IPS-18a (cell line): ENCODE measurements around the gene MMP21.
A peak's percentile ranks its signal among the peaks of the same experiment; 100 is the strongest.

Source experiments
- H3K27ac ChIP-seq: one replicate; pipeline ENCODE4 v1.5.1; 2013; ENCODE audit warnings: low read length
- H3K27me3 ChIP-seq: one replicate; pipeline ENCODE4 v1.6.1; 2013; ENCODE audit warnings: mild to moderate bottlenecking, low read length; ENCODE audit not compliant: control insufficient read depth, insufficient read depth
- H3K36me3 ChIP-seq: one replicate; pipeline ENCODE4 v1.6.1; 2013; ENCODE audit warnings: low read depth, low read length; ENCODE audit not compliant: control insufficient read depth
- H3K4me1 ChIP-seq: one replicate; pipeline ENCODE4 v1.6.1; 2013; ENCODE audit warnings: low read depth, low read length; ENCODE audit not compliant: control insufficient read depth
- H3K4me3 ChIP-seq: one replicate; pipeline ENCODE4 v1.5.1; 2013; ENCODE audit warnings: low read length
- H3K9ac ChIP-seq: one replicate; pipeline ENCODE4 v1.6.1; 2013; ENCODE audit warnings: mild to moderate bottlenecking, low read length, moderate library complexity
- H3K9me3 ChIP-seq: one replicate; pipeline ENCODE4 v1.6.1; 2013; ENCODE audit warnings: low read depth, low read length; ENCODE audit not compliant: control insufficient read depth

The MMP21 gene

GRCh38 chr10:125775491-125776106 lies at the start of gene MMP21:
Gene MMP21, minus strand, starts transcription at chr10:125775821. Its CDS starts 0 bp downstream, at chr10:125775821.
- Histone ChIP-seq H3K4me1 (no peaks in the 10 kb centered on the region), H3K27ac (no peak within 1 kb of the TSS), H3K27me3 (no peaks in the 10 kb centered on the region), H3K4me3 (no peak within 1 kb of the TSS), H3K9ac (no peak within 1 kb of the TSS), H3K36me3 (no peaks in the 10 kb centered on the region), H3K9me3 (no peaks in the 10 kb centered on the region)

DNA sequence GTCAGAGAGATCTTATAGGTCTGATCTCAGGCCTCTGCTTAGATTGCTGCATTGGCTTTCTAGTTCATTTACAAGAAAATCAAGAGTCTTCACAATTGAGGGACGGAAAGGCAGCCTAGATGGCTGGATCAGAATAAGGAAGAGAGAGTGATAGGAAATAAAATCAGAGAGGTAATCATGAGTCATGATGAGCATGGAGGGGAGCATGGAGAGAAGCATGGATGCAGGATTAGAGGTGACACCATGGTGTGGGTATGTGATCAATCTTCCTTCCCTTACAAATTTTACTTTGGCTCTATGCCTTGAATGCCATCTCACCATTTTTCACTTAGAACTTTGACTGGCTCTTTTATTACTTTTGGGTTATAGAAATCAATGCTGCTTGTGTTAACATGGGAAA lies 49.1 kb upstream of the MMP21 start:
- peak overlapping the region; percentile 97 for H3K4me3 ChIP-seq
- H3K4me1 ChIP-seq: peaks cover 5% of the 10 kb centered on the region
- no peak overlapping the region for H3K27ac ChIP-seq
- H3K27me3 ChIP-seq: no peaks in the 10 kb centered on the region
- H3K9ac ChIP-seq: peak overlapping the region; percentile 90
- peaks cover 40% of the 10 kb centered on the region for H3K36me3 ChIP-seq
- no peaks in the 10 kb centered on the region for H3K9me3 ChIP-seq

GRCh38 chr10:125823663-125824251 lies 48.1 kb upstream of the MMP21 start:
- H3K4me1 ChIP-seq: peaks cover 5% of the 10 kb centered on the region
- peak overlapping the region; percentile 90 for H3K9ac ChIP-seq
- peak overlapping the region; percentile 97 for H3K4me3 ChIP-seq
- H3K36me3 ChIP-seq: peaks cover 30% of the 10 kb centered on the region
- peak overlapping the region; percentile 99 for H3K27ac ChIP-seq
- no peaks in the 10 kb centered on the region for H3K9me3 ChIP-seq
- H3K27me3 ChIP-seq: no peaks in the 10 kb centered on the region

- H3K27me3 ChIP-seq: no peaks in the 10 kb centered on the region
- H3K4me3 ChIP-seq: peak within 1 kb of the TSS; percentile 97
- H3K9me3 ChIP-seq: no peaks in the 10 kb centered on the region
- peak within 1 kb of the TSS; percentile 90 for H3K9ac ChIP-seq
- peak within 1 kb of the TSS; percentile 99 for H3K27ac ChIP-seq
- peaks cover 5% of the 10 kb centered on the region for H3K4me1 ChIP-seq
- peaks cover 23% of the 10 kb centered on the region for H3K36me3 ChIP-seq
Observed at GRCh38 chr10:125822878-125823662, 47.4 kb upstream of the MMP21 start, which contains the start of the genes BCCIP and UROS. Gene BCCIP, plus strand, starts transcription at chr10:125823546. Its CDS starts 12 bp downstream, at chr10:125823558. Gene UROS, minus strand, starts transcription at chr10:125823258. Its CDS starts 6,759 bp downstream, at chr10:125816499.

GRCh38 chr10:125820701-125821100 lies 45.1 kb upstream of the MMP21 start:
- H3K9ac ChIP-seq: no peak overlapping the region
- H3K4me1 ChIP-seq: peaks cover 5% of the 10 kb centered on the region
- no peaks in the 10 kb centered on the region for H3K27me3 ChIP-seq
- H3K4me3 ChIP-seq: no peak overlapping the region
- no peaks in the 10 kb centered on the region for H3K9me3 ChIP-seq
- H3K27ac ChIP-seq: no peak overlapping the region
- no peaks in the 10 kb centered on the region for H3K36me3 ChIP-seq

- no peak overlapping the region for H3K9ac ChIP-seq
- no peak overlapping the region for H3K27ac ChIP-seq
- no peaks in the 10 kb centered on the region for H3K27me3 ChIP-seq
- no peaks in the 10 kb centered on the region for H3K9me3 ChIP-seq
- no peak overlapping the region for H3K4me3 ChIP-seq
- peaks cover 15% of the 10 kb centered on the region for H3K36me3 ChIP-seq
- H3K4me1 ChIP-seq: no peaks in the 10 kb centered on the region
Observed at GRCh38 chr10:125817337-125817946, 41.8 kb upstream of the MMP21 start.

- Histone ChIP-seq H3K9me3 (no peaks in the 10 kb centered on the region), H3K27me3 (no peaks in the 10 kb centered on the region), H3K27ac (no peak overlapping the region), H3K4me1 (no peaks in the 10 kb centered on the region), H3K36me3 (peaks cover 15% of the 10 kb centered on the region), H3K4me3 (no peak overlapping the region), H3K9ac (no peak overlapping the region)
Observed at GRCh38 chr10:125816548-125816947, 40.9 kb upstream of the MMP21 start.

GRCh38 chr10:125815764-125816163 lies 40.1 kb upstream of the MMP21 start:
- H3K9me3 ChIP-seq: no peaks in the 10 kb centered on the region
- H3K27ac ChIP-seq: no peak overlapping the region
- H3K4me1 ChIP-seq: no peaks in the 10 kb centered on the region
- H3K27me3 ChIP-seq: no peaks in the 10 kb centered on the region
- peaks cover 15% of the 10 kb centered on the region for H3K36me3 ChIP-seq
- H3K4me3 ChIP-seq: no peak overlapping the region
- H3K9ac ChIP-seq: no peak overlapping the region

GRCh38 chr10:125812128-125812750 lies 36.6 kb upstream of the MMP21 start:
- no peaks in the 10 kb centered on the region for H3K4me1 ChIP-seq
- H3K36me3 ChIP-seq: peaks cover 15% of the 10 kb centered on the region
- H3K9me3 ChIP-seq: no peaks in the 10 kb centered on the region
- no peaks in the 10 kb centered on the region for H3K27me3 ChIP-seq
- no peak overlapping the region for H3K9ac ChIP-seq
- H3K4me3 ChIP-seq: no peak overlapping the region
- no peak overlapping the region for H3K27ac ChIP-seq

- H3K27me3 ChIP-seq: no peaks in the 10 kb centered on the region
- H3K36me3 ChIP-seq: peaks cover 22% of the 10 kb centered on the region
- no peak overlapping the region for H3K4me3 ChIP-seq
- no peaks in the 10 kb centered on the region for H3K4me1 ChIP-seq
- H3K27ac ChIP-seq: no peak overlapping the region
- H3K9ac ChIP-seq: no peak overlapping the region
- H3K9me3 ChIP-seq: no peaks in the 10 kb centered on the region
Observed at GRCh38 chr10:125811251-125811650, 35.6 kb upstream of the MMP21 start.

DNA sequence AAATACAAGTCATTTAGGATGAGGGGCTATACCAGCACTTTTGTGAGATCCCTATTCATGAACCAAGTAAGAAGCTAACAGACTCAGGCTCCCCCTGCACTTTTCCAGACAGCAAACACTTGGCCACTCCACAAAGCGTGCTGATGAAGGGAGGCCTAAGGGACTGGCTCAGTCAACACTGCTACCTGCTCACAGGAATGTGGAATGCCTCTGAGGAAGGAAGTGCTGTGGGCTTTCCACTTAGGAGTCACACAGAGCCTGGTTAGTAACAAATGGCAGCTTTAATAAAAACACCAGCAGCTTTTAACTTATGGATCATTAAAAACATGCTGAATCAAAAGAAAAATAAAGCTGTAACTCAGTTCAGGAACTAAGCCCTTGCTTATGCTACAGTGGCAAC lies 32.4 kb upstream of the MMP21 start:
- no peak overlapping the region for H3K27ac ChIP-seq
- peaks cover 13% of the 10 kb centered on the region for H3K36me3 ChIP-seq
- H3K9me3 ChIP-seq: no peaks in the 10 kb centered on the region
- no peak overlapping the region for H3K4me3 ChIP-seq
- no peak overlapping the region for H3K9ac ChIP-seq
- H3K27me3 ChIP-seq: no peaks in the 10 kb centered on the region
- no peaks in the 10 kb centered on the region for H3K4me1 ChIP-seq
